Prostate gland (tissue), 2 donors: ENCODE data around the gene FILIP1.
A peak's percentile ranks its signal among the peaks of the same experiment; 100 is the strongest.

Experiments used
- POLR2A ChIP-seq: fragments of 450-650 bp; IDR thresholded peaks from one replicate; pipeline ENCODE4 v1.6.1; 2016; ENCODE audit warnings: antibody characterized with exemption, mild to moderate bottlenecking
- POLR2AphosphoS5 ChIP-seq: sonication (generic); formaldehyde crosslinking; IDR thresholded peaks from one replicate; pipeline ENCODE4 v1.6.1; 2017; ENCODE audit warnings: antibody characterized with exemption
- TF ChIP-seq, protein P1 (sequence below), 4 experiments: fragments of 200-600 bp in 2 of 4; fragments of 450-650 bp in 2 of 4; sonication (generic) in 2 of 4; IDR thresholded peaks; 1 replicate in 3 of 4; 2 replicates in 1 of 4; pipeline ENCODE4 v1.5.1; 2016 to 2019; ENCODE audit warnings: antibody characterized with exemption in 4 of 4, mild to moderate bottlenecking in 2 of 4, moderate library complexity in 2 of 4

DNA sequence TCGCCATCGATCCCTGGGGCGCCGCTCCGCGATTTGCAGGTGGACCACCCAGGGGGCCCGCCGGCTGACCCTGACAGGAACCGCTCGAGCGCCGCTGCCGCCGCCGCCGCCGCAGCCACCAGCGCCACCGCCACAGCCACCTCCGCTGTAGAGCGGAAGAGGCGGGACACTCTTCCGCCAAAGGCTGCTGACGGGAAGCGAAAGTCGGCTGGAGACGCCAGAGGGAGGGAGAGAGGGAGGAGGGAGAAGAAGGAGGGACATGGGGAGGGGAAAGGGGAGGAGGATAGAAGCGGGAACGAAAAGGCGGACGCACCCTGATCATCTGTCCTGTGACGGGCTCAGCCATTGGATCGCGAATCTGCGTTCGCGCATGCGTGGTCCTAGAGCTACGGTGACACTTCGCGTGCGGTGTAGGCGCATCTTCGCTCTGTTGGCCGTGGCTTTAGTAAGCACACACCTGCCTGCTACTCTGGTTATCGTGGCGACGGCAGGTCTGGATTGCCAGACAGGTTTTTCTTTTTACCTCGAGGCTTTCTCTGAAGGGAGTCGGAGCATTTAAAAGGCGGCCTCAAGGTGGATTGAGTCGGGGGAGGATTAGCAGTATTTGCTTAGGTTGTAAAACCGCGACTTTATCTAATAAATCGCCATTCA, 208.8 kb downstream of the FILIP1 start, which contains the start of gene TMEM30A:
- TF ChIP-seq, protein P1, sequence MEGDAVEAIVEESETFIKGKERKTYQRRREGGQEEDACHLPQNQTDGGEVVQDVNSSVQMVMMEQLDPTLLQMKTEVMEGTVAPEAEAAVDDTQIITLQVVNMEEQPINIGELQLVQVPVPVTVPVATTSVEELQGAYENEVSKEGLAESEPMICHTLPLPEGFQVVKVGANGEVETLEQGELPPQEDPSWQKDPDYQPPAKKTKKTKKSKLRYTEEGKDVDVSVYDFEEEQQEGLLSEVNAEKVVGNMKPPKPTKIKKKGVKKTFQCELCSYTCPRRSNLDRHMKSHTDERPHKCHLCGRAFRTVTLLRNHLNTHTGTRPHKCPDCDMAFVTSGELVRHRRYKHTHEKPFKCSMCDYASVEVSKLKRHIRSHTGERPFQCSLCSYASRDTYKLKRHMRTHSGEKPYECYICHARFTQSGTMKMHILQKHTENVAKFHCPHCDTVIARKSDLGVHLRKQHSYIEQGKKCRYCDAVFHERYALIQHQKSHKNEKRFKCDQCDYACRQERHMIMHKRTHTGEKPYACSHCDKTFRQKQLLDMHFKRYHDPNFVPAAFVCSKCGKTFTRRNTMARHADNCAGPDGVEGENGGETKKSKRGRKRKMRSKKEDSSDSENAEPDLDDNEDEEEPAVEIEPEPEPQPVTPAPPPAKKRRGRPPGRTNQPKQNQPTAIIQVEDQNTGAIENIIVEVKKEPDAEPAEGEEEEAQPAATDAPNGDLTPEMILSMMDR (IDR thresholded peaks at IDR 0.05) = peak in 2 of 4 experiments; percentile 15 to 24
- TF ChIP-seq POLR2A (peak; percentile 82), POLR2AphosphoS5 (peak; percentile 96)
